WERI-Rb-1 (cell line): ENCODE results near the gene KLHL36.
A peak's percentile ranks its signal among the peaks of the same experiment; 100 is the strongest.

Source experiments
- DNase-seq: peaks from one replicate; pipeline ENCODE4 v3.0.0-alpha.2; 2020
- H3K27ac ChIP-seq: fragments of 250-450 bp; sonication (Bioruptor Pico); 2 replicates; pipeline ENCODE4 v1.5.1; 2020; ENCODE audit warnings: mild to moderate bottlenecking, moderate library complexity
- H3K27me3 ChIP-seq: fragments of 250-450 bp; sonication (Bioruptor Pico); 2 replicates; pipeline ENCODE4 v1.5.1; 2021; ENCODE audit warnings: mild to moderate bottlenecking, low read depth, moderate library complexity; ENCODE audit not compliant: insufficient read depth, severe bottlenecking
- H3K36me3 ChIP-seq: fragments of 250-450 bp; sonication (Bioruptor Pico); 2 replicates; pipeline ENCODE4 v1.5.1; 2020; ENCODE audit warnings: mild to moderate bottlenecking, moderate library complexity
- H3K4me3 ChIP-seq: 2 replicates; pipeline ENCODE4 v1.5.1; 2011; ENCODE audit warnings: low read depth, mild to moderate bottlenecking, control low read depth, low read length
- H3K9me3 ChIP-seq: fragments of 250-450 bp; sonication (Bioruptor Pico); 2 replicates; pipeline ENCODE4 v1.5.1; 2021; ENCODE audit warnings: mild to moderate bottlenecking, moderate library complexity; ENCODE audit not compliant: severe bottlenecking
- CTCF ChIP-seq: IDR thresholded peaks from 2 replicates; pipeline ENCODE4 v1.5.1; 2011; ENCODE audit warnings: low read depth, mild to moderate bottlenecking, control low read depth, inconsistent platforms, low read length

KLHL36 gene

GRCh38 chr16:84613408-84614072, 34.8 kb upstream of the KLHL36 start:
- Histone ChIP-seq H3K9me3 (no peaks in the 10 kb centered on the region), H3K4me3 (no peak overlapping the region), H3K36me3 (peaks cover 9% of the 10 kb centered on the region; the same call in 1 of the 2 replicates), H3K27me3 (no peaks in the 10 kb centered on the region), H3K27ac (no peak overlapping the region)
- TF ChIP-seq CTCF, result no peak
- DNase-seq, result no peak

GRCh38 chr16:84614073-84614459, 34.2 kb upstream of the KLHL36 start:
- no peak for TF ChIP-seq CTCF
- Histone ChIP-seq H3K27me3 (no peaks in the 10 kb centered on the region), H3K4me3 (no peak overlapping the region), H3K27ac (no peak overlapping the region), H3K9me3 (no peaks in the 10 kb centered on the region), H3K36me3 (peaks cover 9% of the 10 kb centered on the region; the same call in 1 of the 2 replicates)
- no peak for DNase-seq

DNA sequence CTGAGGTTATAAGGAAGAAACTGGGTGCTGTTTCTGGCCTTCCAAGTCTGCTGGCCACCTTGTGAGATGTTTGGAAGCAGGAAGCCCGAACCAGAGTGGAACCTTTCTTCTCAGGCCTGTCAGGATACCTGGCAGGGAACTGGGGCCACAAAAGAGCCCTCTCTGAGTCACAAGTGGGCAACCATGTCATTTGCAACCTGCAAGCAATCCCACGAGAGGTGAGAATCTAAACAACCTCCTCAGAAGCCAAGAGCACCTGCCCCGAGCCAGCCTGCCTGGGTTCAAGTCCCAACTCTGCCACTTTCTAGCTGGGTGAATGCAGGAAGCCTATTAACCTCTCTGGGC, 33.7 kb upstream of the KLHL36 start:
- Histone ChIP-seq H3K4me3 (no peak overlapping the region), H3K36me3 (peaks cover 9% of the 10 kb centered on the region; the same call in 1 of the 2 replicates), H3K27ac (no peak overlapping the region), H3K27me3 (no peaks in the 10 kb centered on the region), H3K9me3 (no peaks in the 10 kb centered on the region)
- DNase-seq, result no peak
- no peak for TF ChIP-seq CTCF

DNA sequence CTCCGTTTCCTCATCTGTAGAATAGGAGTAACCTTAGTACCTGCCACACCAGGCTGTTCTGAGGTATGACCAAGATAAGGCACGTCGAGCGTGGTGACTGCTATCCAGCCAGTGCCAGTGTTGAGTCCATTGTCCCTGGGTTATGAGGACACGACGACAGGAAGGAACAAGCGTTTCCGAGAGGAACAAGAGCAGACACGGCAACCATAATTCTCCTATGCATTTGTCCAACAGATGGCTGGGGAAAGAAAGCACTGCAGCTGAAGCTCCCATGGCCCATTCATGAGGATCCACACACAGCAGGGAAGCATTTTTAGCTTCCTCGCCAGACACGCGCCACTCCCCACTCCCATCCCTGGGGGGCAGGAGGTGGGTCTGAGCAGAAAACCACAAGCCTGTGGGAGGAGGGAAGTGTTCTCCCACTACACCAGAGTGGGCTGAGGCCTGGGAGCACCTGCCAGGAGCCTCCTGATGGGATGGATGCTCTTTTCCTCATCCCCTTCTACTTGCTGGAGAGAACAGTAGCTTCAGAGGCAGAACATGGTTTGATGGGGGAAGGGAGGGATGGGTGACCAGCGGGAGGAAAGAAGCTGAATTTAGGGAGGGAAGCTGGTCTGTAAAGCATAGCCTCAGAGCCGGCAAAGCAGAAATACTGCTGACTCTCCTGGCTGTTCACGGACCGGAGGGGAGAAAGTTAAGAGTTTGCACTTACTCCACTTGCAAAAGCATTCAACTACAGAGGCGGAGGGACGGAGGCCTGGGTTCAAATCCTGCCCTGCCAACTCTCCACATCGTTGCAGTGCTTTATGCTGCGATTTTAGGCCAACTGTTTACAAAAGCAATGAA, 33.1 kb upstream of the KLHL36 start:
- H3K27me3 ChIP-seq, result no peaks in the 10 kb centered on the region
- no peaks in the 10 kb centered on the region for H3K9me3 ChIP-seq
- no peak overlapping the region for H3K27ac ChIP-seq
- no peak for DNase-seq
- TF ChIP-seq CTCF, result no peak
- peaks cover 9% of the 10 kb centered on the region; the same call in 1 of the 2 replicates for H3K36me3 ChIP-seq
- H3K4me3 ChIP-seq, result no peak overlapping the region

- no peaks in the 10 kb centered on the region for H3K27me3 ChIP-seq
- peak overlapping the region; percentile 79 for H3K4me3 ChIP-seq
- no peak overlapping the region for H3K27ac ChIP-seq
- no peaks in the 10 kb centered on the region for H3K9me3 ChIP-seq
- TF ChIP-seq CTCF, result no peak
- DNase-seq, result no peak
- H3K36me3 ChIP-seq, result peaks cover 9% of the 10 kb centered on the region; the same call in 1 of the 2 replicates
These were observed 31.8 kb upstream of the KLHL36 start for GRCh38 chr16:84616515-84616914.
